Testis (tissue), 2 donors: ENCODE results near the gene PPFIBP2.

Experiments
- POLR2A ChIP-seq: fragments of 450-650 bp; IDR thresholded peaks from one replicate; pipeline ENCODE4 v1.6.1; 2017; ENCODE audit warnings: antibody characterized with exemption, mild to moderate bottlenecking, moderate library complexity
- TF ChIP-seq, protein P1 (sequence below), 3 experiments: fragments of 450-650 bp in 2 of 3; fragments of 200-600 bp in 1 of 3; sonication (generic) in 1 of 3; IDR thresholded peaks; one replicate each; pipeline ENCODE4 v1.5.1; 2016 to 2019; ENCODE audit warnings: antibody characterized with exemption in 3 of 3, mild to moderate bottlenecking in 2 of 3, moderate library complexity in 1 of 3

DNA sequence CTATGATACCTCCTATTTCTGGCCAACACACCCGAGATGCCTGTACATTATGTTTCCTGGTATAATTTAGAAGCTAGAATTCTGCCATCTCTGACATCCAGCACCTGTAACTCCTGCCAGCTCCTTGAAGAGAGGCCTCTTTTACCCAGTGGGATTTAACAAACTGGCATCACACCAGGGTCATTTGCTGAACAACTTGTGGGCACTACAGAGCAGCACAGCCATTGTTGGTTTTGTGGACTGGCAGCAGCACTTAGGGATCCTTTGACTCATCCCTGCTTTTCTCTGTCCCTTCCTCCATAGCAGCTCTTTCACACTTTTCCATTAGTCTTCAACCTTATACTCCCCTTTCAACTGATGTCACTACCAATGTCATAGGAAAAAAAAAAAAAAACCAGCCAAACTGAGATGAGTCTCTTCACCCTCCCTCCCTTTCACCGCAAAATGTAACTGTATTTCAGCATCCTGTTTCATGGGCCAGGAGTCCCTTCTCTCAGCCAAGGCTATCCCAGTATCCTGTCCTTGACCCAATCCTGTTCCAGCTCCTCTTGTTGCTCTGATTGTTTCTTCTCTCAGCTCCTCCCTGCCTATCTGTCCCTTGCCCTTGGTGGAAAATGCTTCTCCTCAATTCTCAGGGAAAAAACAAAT, 68.7 kb downstream of the PPFIBP2 start:
- TF ChIP-seq, protein P1, sequence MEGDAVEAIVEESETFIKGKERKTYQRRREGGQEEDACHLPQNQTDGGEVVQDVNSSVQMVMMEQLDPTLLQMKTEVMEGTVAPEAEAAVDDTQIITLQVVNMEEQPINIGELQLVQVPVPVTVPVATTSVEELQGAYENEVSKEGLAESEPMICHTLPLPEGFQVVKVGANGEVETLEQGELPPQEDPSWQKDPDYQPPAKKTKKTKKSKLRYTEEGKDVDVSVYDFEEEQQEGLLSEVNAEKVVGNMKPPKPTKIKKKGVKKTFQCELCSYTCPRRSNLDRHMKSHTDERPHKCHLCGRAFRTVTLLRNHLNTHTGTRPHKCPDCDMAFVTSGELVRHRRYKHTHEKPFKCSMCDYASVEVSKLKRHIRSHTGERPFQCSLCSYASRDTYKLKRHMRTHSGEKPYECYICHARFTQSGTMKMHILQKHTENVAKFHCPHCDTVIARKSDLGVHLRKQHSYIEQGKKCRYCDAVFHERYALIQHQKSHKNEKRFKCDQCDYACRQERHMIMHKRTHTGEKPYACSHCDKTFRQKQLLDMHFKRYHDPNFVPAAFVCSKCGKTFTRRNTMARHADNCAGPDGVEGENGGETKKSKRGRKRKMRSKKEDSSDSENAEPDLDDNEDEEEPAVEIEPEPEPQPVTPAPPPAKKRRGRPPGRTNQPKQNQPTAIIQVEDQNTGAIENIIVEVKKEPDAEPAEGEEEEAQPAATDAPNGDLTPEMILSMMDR (IDR thresholded peaks at IDR 0.05) = no peak
- no peak for TF ChIP-seq POLR2A
